Lower leg skin (tissue), 3 donors: ENCODE results near the gene USP46.

Source experiments
- POLR2A ChIP-seq, 2 donors: fragments of 450-650 bp; IDR thresholded peaks; one replicate each; pipeline ENCODE4 v1.6.1; 2016 to 2017; ENCODE audit warnings: antibody characterized with exemption in 2 of 2, mild to moderate bottlenecking in 1 of 2, moderate library complexity in 1 of 2
- TF ChIP-seq, protein P1 (sequence below), 3 donors: fragments of 450-650 bp; IDR thresholded peaks; one replicate each; pipeline ENCODE4 v1.5.1; 2016; ENCODE audit warnings: antibody characterized with exemption in 3 of 3, mild to moderate bottlenecking in 3 of 3, moderate library complexity in 2 of 3

DNA sequence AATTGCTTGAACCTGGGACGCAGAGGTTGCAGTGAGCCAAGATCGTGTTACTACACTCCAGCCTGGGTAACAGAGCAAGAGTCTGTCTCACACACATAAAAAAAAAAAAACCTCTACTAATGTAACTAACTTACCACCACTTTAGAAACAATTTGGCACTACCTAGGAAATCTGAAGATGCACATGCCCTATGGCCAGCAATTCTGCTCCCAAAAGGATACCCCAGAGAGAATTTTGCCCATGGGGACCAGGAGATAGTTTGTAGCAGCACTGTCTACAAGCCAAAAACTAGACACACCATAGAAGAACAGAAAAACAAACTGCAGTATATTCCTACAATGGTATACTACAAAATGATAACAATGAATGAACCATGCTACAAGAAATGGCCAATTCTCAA lies 37.5 kb downstream of the USP46 start:
- TF ChIP-seq, protein P1, sequence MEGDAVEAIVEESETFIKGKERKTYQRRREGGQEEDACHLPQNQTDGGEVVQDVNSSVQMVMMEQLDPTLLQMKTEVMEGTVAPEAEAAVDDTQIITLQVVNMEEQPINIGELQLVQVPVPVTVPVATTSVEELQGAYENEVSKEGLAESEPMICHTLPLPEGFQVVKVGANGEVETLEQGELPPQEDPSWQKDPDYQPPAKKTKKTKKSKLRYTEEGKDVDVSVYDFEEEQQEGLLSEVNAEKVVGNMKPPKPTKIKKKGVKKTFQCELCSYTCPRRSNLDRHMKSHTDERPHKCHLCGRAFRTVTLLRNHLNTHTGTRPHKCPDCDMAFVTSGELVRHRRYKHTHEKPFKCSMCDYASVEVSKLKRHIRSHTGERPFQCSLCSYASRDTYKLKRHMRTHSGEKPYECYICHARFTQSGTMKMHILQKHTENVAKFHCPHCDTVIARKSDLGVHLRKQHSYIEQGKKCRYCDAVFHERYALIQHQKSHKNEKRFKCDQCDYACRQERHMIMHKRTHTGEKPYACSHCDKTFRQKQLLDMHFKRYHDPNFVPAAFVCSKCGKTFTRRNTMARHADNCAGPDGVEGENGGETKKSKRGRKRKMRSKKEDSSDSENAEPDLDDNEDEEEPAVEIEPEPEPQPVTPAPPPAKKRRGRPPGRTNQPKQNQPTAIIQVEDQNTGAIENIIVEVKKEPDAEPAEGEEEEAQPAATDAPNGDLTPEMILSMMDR (IDR thresholded peaks at IDR 0.05), result no peak
- TF ChIP-seq POLR2A (IDR thresholded peaks at IDR 0.05), result no peak
